SH-SY5Y (cell line): Measurements from ENCODE around the gene CSRNP3.

ENCODE experiments used
- GATA2 ChIP-seq: IDR thresholded peaks from 2 replicates; pipeline ENCODE4 v1.6.1; 2011; ENCODE audit warnings: mild to moderate bottlenecking, low read depth, low read length
- GATA3 ChIP-seq: IDR thresholded peaks from 2 replicates; pipeline ENCODE4 v1.6.1; 2011; ENCODE audit warnings: low read depth, mild to moderate bottlenecking, low read length, moderate library complexity

- TF ChIP-seq GATA3 (no peak), GATA2 (no peak)
Measured at GRCh38 chr2:165718610-165719210, 249.2 kb downstream of the CSRNP3 start.
